Lower lobe of right lung (tissue), 2 donors: Measurements from ENCODE around the gene HSD3B2. TPM values are rescaled to one million over a fixed set of nuclear protein-coding genes. Genes with fewer than 3 reads are reported as not detected.

Experiments
- ATAC-seq, 2 donors: fragments of 200-7000 bp; cut with Tn5 transposase; one replicate each; pipeline ENCODE4 v1.9.1; 2020 to 2022; ENCODE audit warnings: mild to moderate bottlenecking in 2 of 2, moderate library complexity in 2 of 2
- DNase-seq: peaks from one replicate; pipeline ENCODE4 v3.0.0-alpha.2; 2020
- H3K27ac ChIP-seq: fragments of 200-600 bp; one replicate; pipeline ENCODE4 v1.8.0; 2022
- H3K27me3 ChIP-seq: fragments of 200-600 bp; one replicate; pipeline ENCODE4 v1.8.0; 2022; ENCODE audit warnings: low read depth
- H3K36me3 ChIP-seq: fragments of 200-600 bp; one replicate; pipeline ENCODE4 v1.8.0; 2022; ENCODE audit warnings: mild to moderate bottlenecking
- H3K4me1 ChIP-seq: fragments of 200-600 bp; one replicate; pipeline ENCODE4 v1.8.0; 2022
- H3K4me3 ChIP-seq: fragments of 200-600 bp; one replicate; pipeline ENCODE4 v1.8.0; 2022; ENCODE audit warnings: mild to moderate bottlenecking
- H3K9me3 ChIP-seq: fragments of 200-600 bp; one replicate; pipeline ENCODE4 v1.8.0; 2022
- CTCF ChIP-seq: fragments of 200-600 bp; IDR thresholded peaks from one replicate; pipeline ENCODE4 v1.8.0; 2022; ENCODE audit warnings: antibody characterized with exemption, mild to moderate bottlenecking
- intact Hi-C: fragments of 100-400 bp; cut with DNase I; formaldehyde crosslinking; loops from one replicate; pipeline ENCODE4 v1.11.0; 2022
- long read RNA-seq: library from polyadenylated mRNA; unstranded; transcript quantifications from one replicate; pipeline ENCODE4 v2.0.0, GENCODE V29; 2021
- total RNA-seq: library from RNA; stranded (reverse); fragmentation: NEBNext Ultra II Directional; extraction: Animal tissue kit (Norgen Biotek cat#: 25700); gene quantifications from one replicate; pipeline ENCODE4 v1.2.1, GENCODE V29; 2021
- donor health status: DM: no; HTN: yes; CAD: no; lungs with severe emphysema.

The HSD3B2 gene
- not detected for total RNA-seq
- long read RNA-seq = 0 reads

GRCh38 chr1:119414950-119415349 is at the start of gene HSD3B2:
HSD3B2 (plus strand) TSS chr1:119415150; CDS start chr1:119415420, 270 bp downstream.
- intact Hi-C loops = no loop called here
- DNase-seq = no peak
- H3K4me1 ChIP-seq = no peaks in the 10 kb centered on the region

GRCh38 chr1:119366424-119366823 is 48.5 kb upstream of the HSD3B2 start:
- DNase-seq (no peak), ATAC-seq (no peak)
- no peaks in the 10 kb centered on the region for H3K27me3 ChIP-seq
- H3K4me1 ChIP-seq = no peaks in the 10 kb centered on the region
- intact Hi-C loops = no loop called here
- TF ChIP-seq CTCF = no peak
- no peak overlapping the region for H3K4me3 ChIP-seq
- H3K27ac ChIP-seq = no peak overlapping the region
- no peaks in the 10 kb centered on the region for H3K36me3 ChIP-seq
- H3K9me3 ChIP-seq = no peaks in the 10 kb centered on the region

More at GRCh38 chr1:119414950-119415349, at the start of gene HSD3B2:
- no peak for ATAC-seq
- TF ChIP-seq CTCF = no peak
- no peak within 1 kb of the TSS for H3K4me3 ChIP-seq
- no peaks in the 10 kb centered on the region for H3K27me3 ChIP-seq
- H3K27ac ChIP-seq = no peak within 1 kb of the TSS
- H3K9me3 ChIP-seq = no peaks in the 10 kb centered on the region
- H3K36me3 ChIP-seq = no peaks in the 10 kb centered on the region

GRCh38 chr1:119367432-119368124 is 47.4 kb upstream of the HSD3B2 start:
- no peak for DNase-seq
- no peaks in the 10 kb centered on the region for H3K4me1 ChIP-seq

GRCh38 chr1:119368554-119368953 is 46.4 kb upstream of the HSD3B2 start, which contains the start of gene HAO2:
HAO2 (plus strand) TSS chr1:119368785; CDS start chr1:119381086, 12,301 bp downstream.
- no peak within 1 kb of the TSS for H3K27ac ChIP-seq
- peak; percentile 52 for DNase-seq
- intact Hi-C loops = no loop called here
- H3K27me3 ChIP-seq = no peaks in the 10 kb centered on the region
- no peak for ATAC-seq
- no peak for TF ChIP-seq CTCF
- H3K9me3 ChIP-seq = no peaks in the 10 kb centered on the region
- H3K36me3 ChIP-seq = no peaks in the 10 kb centered on the region
- no peaks in the 10 kb centered on the region for H3K4me1 ChIP-seq
- H3K4me3 ChIP-seq = no peak within 1 kb of the TSS

More at GRCh38 chr1:119367432-119368124, 47.4 kb upstream of the HSD3B2 start:
- intact Hi-C loops = no loop called here
- no peak for ATAC-seq
- Histone ChIP-seq H3K9me3 (no peaks in the 10 kb centered on the region), H3K27ac (no peak overlapping the region), H3K4me3 (no peak overlapping the region), H3K27me3 (no peaks in the 10 kb centered on the region), H3K36me3 (no peaks in the 10 kb centered on the region)
- peak; percentile 67 for TF ChIP-seq CTCF

GRCh38 chr1:119370748-119371147 is 44.2 kb upstream of the HSD3B2 start:
- no peak for ATAC-seq
- intact Hi-C loops = no loop called here

More at GRCh38 chr1:119370748-119371147, 44.2 kb upstream of the HSD3B2 start:
- H3K27me3 ChIP-seq = no peaks in the 10 kb centered on the region
- no peaks in the 10 kb centered on the region for H3K36me3 ChIP-seq
- no peak overlapping the region for H3K27ac ChIP-seq
- no peaks in the 10 kb centered on the region for H3K4me1 ChIP-seq
- TF ChIP-seq CTCF = no peak
- no peak overlapping the region for H3K4me3 ChIP-seq
- DNase-seq = no peak
- no peaks in the 10 kb centered on the region for H3K9me3 ChIP-seq
